Ovary (tissue), 3 donors: ENCODE results near the gene PHF2.

Experiments
- EP300 ChIP-seq: sonication (generic); formaldehyde crosslinking; IDR thresholded peaks from one replicate; pipeline ENCODE4 v1.6.1; 2017; ENCODE audit warnings: antibody characterized with exemption
- POLR2A ChIP-seq: fragments of 450-650 bp; IDR thresholded peaks from one replicate; pipeline ENCODE4 v1.6.1; 2017; ENCODE audit warnings: antibody characterized with exemption, mild to moderate bottlenecking, moderate library complexity
- TF ChIP-seq, protein P1 (sequence below), 3 donors: fragments of 450-650 bp in 2 of 3; fragments of 200-600 bp in 1 of 3; IDR thresholded peaks; one replicate each; pipeline versions ENCODE4 v1.5.1 to v1.8.0; 2016 to 2022; ENCODE audit warnings: antibody characterized with exemption in 3 of 3, mild to moderate bottlenecking in 1 of 3
- donor health status: DM: no; HTN: no; CAD: no.

DNA sequence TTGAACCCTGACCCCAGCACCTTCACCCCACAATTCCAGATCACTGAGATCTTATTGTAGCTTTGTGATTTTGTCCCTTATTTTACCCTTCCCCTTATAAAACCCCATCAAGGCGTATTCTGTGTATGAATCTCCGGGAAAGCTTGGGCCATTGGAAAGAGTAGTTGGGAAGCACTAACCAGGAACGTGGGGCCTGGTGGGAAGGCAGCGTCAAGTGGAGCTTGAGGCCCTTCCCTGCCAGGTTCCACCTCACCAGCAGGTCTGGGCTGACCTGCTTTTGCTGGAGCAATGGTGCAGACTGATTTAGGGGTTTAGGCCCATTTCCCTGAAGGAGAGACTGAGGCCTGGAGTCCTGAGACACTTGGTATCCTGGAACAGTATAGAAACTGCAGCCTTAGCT lies 9.3 kb downstream of the PHF2 start:
- TF ChIP-seq, protein P1, sequence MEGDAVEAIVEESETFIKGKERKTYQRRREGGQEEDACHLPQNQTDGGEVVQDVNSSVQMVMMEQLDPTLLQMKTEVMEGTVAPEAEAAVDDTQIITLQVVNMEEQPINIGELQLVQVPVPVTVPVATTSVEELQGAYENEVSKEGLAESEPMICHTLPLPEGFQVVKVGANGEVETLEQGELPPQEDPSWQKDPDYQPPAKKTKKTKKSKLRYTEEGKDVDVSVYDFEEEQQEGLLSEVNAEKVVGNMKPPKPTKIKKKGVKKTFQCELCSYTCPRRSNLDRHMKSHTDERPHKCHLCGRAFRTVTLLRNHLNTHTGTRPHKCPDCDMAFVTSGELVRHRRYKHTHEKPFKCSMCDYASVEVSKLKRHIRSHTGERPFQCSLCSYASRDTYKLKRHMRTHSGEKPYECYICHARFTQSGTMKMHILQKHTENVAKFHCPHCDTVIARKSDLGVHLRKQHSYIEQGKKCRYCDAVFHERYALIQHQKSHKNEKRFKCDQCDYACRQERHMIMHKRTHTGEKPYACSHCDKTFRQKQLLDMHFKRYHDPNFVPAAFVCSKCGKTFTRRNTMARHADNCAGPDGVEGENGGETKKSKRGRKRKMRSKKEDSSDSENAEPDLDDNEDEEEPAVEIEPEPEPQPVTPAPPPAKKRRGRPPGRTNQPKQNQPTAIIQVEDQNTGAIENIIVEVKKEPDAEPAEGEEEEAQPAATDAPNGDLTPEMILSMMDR (IDR thresholded peaks at IDR 0.05): no peak
- TF ChIP-seq POLR2A: no peak
- no peak for TF ChIP-seq EP300
